Peyer's patch (tissue), 4 donors: ENCODE data around the gene ARID5A. TPM values are rescaled to one million over a fixed set of nuclear protein-coding genes. Genes with fewer than 3 reads are reported as not detected.

Experiments used
- DNase-seq, 3 donors: peaks; one replicate each; pipeline ENCODE4 v3.0.0-alpha.2; 2017 to 2019
- H3K27ac ChIP-seq, 4 donors: fragments of 200-600 bp; sonication (generic); one replicate each; pipeline ENCODE4 v1.5.1; 2016 to 2019
- H3K27me3 ChIP-seq, 2 donors: fragments of 200-600 bp; sonication (generic); one replicate each; pipeline ENCODE4 v1.5.1; 2019
- H3K36me3 ChIP-seq, 3 donors: fragments of 200-600 bp; sonication (generic); one replicate each; pipeline ENCODE4 v1.5.1; 2016 to 2019
- H3K4me1 ChIP-seq, 4 donors: fragments of 200-600 bp; sonication (generic); one replicate each; pipeline ENCODE4 v1.5.1; 2016 to 2019
- H3K4me3 ChIP-seq, 4 donors: fragments of 200-600 bp; sonication (generic); 1 replicate in 3 of 4; 2 replicates in 1 of 4; pipeline ENCODE4 v1.5.1; 2016 to 2019; ENCODE audit warnings: mild to moderate bottlenecking in 1 of 4
- H3K9me3 ChIP-seq, 4 donors: fragments of 200-600 bp; sonication (generic); one replicate each; pipeline ENCODE4 v1.5.1; 2016 to 2019; ENCODE audit warnings: mild to moderate bottlenecking in 1 of 4
- CTCF ChIP-seq, 6 experiments: fragments of 450-650 bp in 4 of 6; fragments of 200-600 bp in 2 of 6; sonication (generic) in 1 of 6; IDR thresholded peaks; one replicate each; pipeline ENCODE4 v1.5.1; 2017 to 2019; ENCODE audit warnings: antibody characterized with exemption in 6 of 6, mild to moderate bottlenecking in 3 of 6, moderate library complexity in 1 of 6
- POLR2A ChIP-seq, 2 donors: fragments of 450-650 bp; IDR thresholded peaks; one replicate each; pipeline ENCODE4 v1.5.1; 2017; ENCODE audit warnings: antibody characterized with exemption in 2 of 2, mild to moderate bottlenecking in 2 of 2, moderate library complexity in 2 of 2
- total RNA-seq, 4 donors: library from RNA; depleted of rRNA; stranded (reverse); fragments of >200 nt; gene quantifications; one replicate each; pipeline ENCODE4 v1.1.0, GENCODE V29; 2016

The ARID5A gene
- total RNA-seq, 4 donors from 2014 or later: 3.9 to 44.6 (median 16.9) TPM

- H3K36me3 ChIP-seq: no peaks in the 10 kb centered on the region
- H3K9me3 ChIP-seq: no peaks in the 10 kb centered on the region
- peaks cover 0 to 35% (median 4%) of the 10 kb centered on the region in 4 donors for H3K4me1 ChIP-seq
- no peak for TF ChIP-seq POLR2A (IDR thresholded peaks at IDR 0.05)
- no peak for TF ChIP-seq CTCF (IDR thresholded peaks at IDR 0.05)
- peak overlapping the region in 1 of 4 donors; percentile 58 for H3K27ac ChIP-seq
- peak in 2 of 3 donors; percentile 9 to 33 for DNase-seq
- H3K27me3 ChIP-seq: no peaks in the 10 kb centered on the region
- no peak overlapping the region for H3K4me3 ChIP-seq
Measured at GRCh38 chr2:96506016-96506906, 30.3 kb upstream of the ARID5A start.

- Histone ChIP-seq H3K27ac (no peak overlapping the region), H3K27me3 (no peaks in the 10 kb centered on the region), H3K36me3 (no peaks in the 10 kb centered on the region), H3K4me3 (no peak overlapping the region), H3K9me3 (no peaks in the 10 kb centered on the region), H3K4me1 (peaks cover 0 to 29% (median 4%) of the 10 kb centered on the region in 4 donors)
- no peak for TF ChIP-seq POLR2A (IDR thresholded peaks at IDR 0.05)
- TF ChIP-seq CTCF (IDR thresholded peaks at IDR 0.05): no peak
- DNase-seq: no peak
Measured at GRCh38 chr2:96506907-96507240, 29.7 kb upstream of the ARID5A start.

GRCh38 chr2:96507957-96508520 is 28.5 kb upstream of the ARID5A start:
- no peaks in the 10 kb centered on the region for H3K27me3 ChIP-seq
- TF ChIP-seq POLR2A (IDR thresholded peaks at IDR 0.05) (peak in 1 of 2 donors; percentile 21), CTCF (IDR thresholded peaks at IDR 0.05) (peak; percentile 96 to 100 (median 98))
- peaks cover 0 to 18% (median 4%) of the 10 kb centered on the region in 4 donors for H3K4me1 ChIP-seq
- no peak overlapping the region for H3K27ac ChIP-seq
- H3K9me3 ChIP-seq: no peaks in the 10 kb centered on the region
- H3K36me3 ChIP-seq: no peaks in the 10 kb centered on the region
- H3K4me3 ChIP-seq: peak overlapping the region; percentile 0 to 53 (median 38)
- DNase-seq: peak; percentile 81 to 92 (median 88)

- Histone ChIP-seq H3K9me3 (no peaks in the 10 kb centered on the region), H3K4me3 (peak overlapping the region in 2 of 4 donors; percentile 32 to 53), H3K27me3 (no peaks in the 10 kb centered on the region), H3K36me3 (no peaks in the 10 kb centered on the region), H3K4me1 (peaks cover 0 to 16% (median 4%) of the 10 kb centered on the region in 4 donors), H3K27ac (no peak overlapping the region)
- peak in 1 of 3 donors; percentile 43 for DNase-seq
- TF ChIP-seq POLR2A (IDR thresholded peaks at IDR 0.05): no peak
- TF ChIP-seq CTCF (IDR thresholded peaks at IDR 0.05): no peak
Measured at GRCh38 chr2:96508521-96509113, 27.9 kb upstream of the ARID5A start.

- Histone ChIP-seq H3K27ac (peak overlapping the region in 1 of 4 donors; percentile 14), H3K27me3 (no peaks in the 10 kb centered on the region), H3K4me3 (peak overlapping the region in 1 of 4 donors; percentile 24), H3K9me3 (no peaks in the 10 kb centered on the region), H3K36me3 (no peaks in the 10 kb centered on the region), H3K4me1 (peaks cover 0 to 16% (median 4%) of the 10 kb centered on the region in 4 donors)
- TF ChIP-seq CTCF (IDR thresholded peaks at IDR 0.05) (peak; percentile 73 to 99 (median 96)), POLR2A (IDR thresholded peaks at IDR 0.05) (no peak)
- peak; percentile 76 to 94 (median 92) for DNase-seq
Measured at GRCh38 chr2:96509114-96509846, 27.3 kb upstream of the ARID5A start.
